Hepatocyte (in vitro differentiated cells): ENCODE data around the gene INF2. TPM values are rescaled to one million over a fixed set of nuclear protein-coding genes. Genes with fewer than 3 reads are reported as not detected.
A peak's percentile ranks its signal among the peaks of the same experiment; 100 is the strongest.

Experiments used
- DNase-seq: peaks from one replicate; pipeline ENCODE4 v3.0.0-alpha.2; 2016; ENCODE audit warnings: low spot score
- H2AFZ ChIP-seq: fragments of 200-600 bp; sonication (generic); 2 replicates; pipeline ENCODE4 v1.6.0; 2016; ENCODE audit warnings: antibody characterized with exemption, mild to moderate bottlenecking
- H3K27ac ChIP-seq: fragments of 200-600 bp; sonication (generic); 2 replicates; pipeline ENCODE4 v1.5.1; 2016; ENCODE audit warnings: mild to moderate bottlenecking
- H3K27me3 ChIP-seq: fragments of 200-600 bp; sonication (generic); 2 replicates; pipeline ENCODE4 v1.6.1; 2016
- H3K36me3 ChIP-seq: fragments of 200-600 bp; sonication (generic); replicated peaks from 2 replicates; pipeline ENCODE4 v1.5.1; 2016; ENCODE audit warnings: low read depth; ENCODE audit not compliant: insufficient read depth
- H3K4me1 ChIP-seq: fragments of 200-600 bp; sonication (generic); 2 replicates; pipeline ENCODE4 v1.5.1; 2016; ENCODE audit warnings: mild to moderate bottlenecking, moderate library complexity; ENCODE audit not compliant: insufficient read depth
- H3K4me2 ChIP-seq: fragments of 200-600 bp; sonication (generic); 2 replicates; pipeline ENCODE4 v1.6.0; 2016
- H3K4me3 ChIP-seq: fragments of 200-600 bp; sonication (generic); 2 replicates; pipeline ENCODE4 v1.5.1; 2016; ENCODE audit warnings: mild to moderate bottlenecking
- H3K79me2 ChIP-seq: fragments of 200-600 bp; sonication (generic); 2 replicates; pipeline ENCODE4 v1.6.0; 2017; ENCODE audit warnings: mild to moderate bottlenecking
- H3K9me2 ChIP-seq: fragments of 200-600 bp; sonication (generic); replicated peaks from 2 replicates; pipeline ENCODE4 v1.6.0; 2017; ENCODE audit warnings: mild to moderate bottlenecking; ENCODE audit not compliant: insufficient read depth
- H3K9me3 ChIP-seq: fragments of 200-600 bp; sonication (generic); 2 replicates; pipeline ENCODE4 v1.5.1; 2016; ENCODE audit warnings: low read depth, mild to moderate bottlenecking
- H4K20me1 ChIP-seq: fragments of 200-600 bp; sonication (generic); 2 replicates; pipeline ENCODE4 v1.6.0; 2016; ENCODE audit warnings: mild to moderate bottlenecking; ENCODE audit not compliant: insufficient read depth, poor library complexity, severe bottlenecking
- CTCF ChIP-seq: fragments of 200-600 bp; sonication (generic); IDR thresholded peaks from 2 replicates; pipeline ENCODE4 v1.5.1; 2016; ENCODE audit warnings: antibody characterized with exemption, mild to moderate bottlenecking; ENCODE audit not compliant: poor library complexity
- EZH2 ChIP-seq: fragments of 200-600 bp; sonication (generic); IDR thresholded peaks from 2 replicates; pipeline ENCODE4 v1.6.1; 2016; ENCODE audit warnings: antibody characterized with exemption, mild to moderate bottlenecking, borderline replicate concordance
- EZH2phosphoT487 ChIP-seq: fragments of 200-600 bp; sonication (generic); IDR thresholded peaks from one replicate; pipeline ENCODE4 v1.6.1; 2018; ENCODE audit warnings: antibody characterized with exemption, mild to moderate bottlenecking, low read depth, moderate library complexity; ENCODE audit not compliant: unreplicated experiment, severe bottlenecking
- WGBS: methylation state at CpG from one replicate; pipeline ENCODE4 v1.1.6; 2016; ENCODE audit warnings: low lambda C conversion rate; ENCODE audit errors: missing lambda C conversion rate; 5-methylcytosine and 5-hydroxymethylcytosine counted together
- polyA plus RNA-seq: library from polyadenylated mRNA; unstranded; fragments of >200 nt; fragmentation: Nextera tagmentation; extraction: Ambion mirVana; gene quantifications from 2 replicates; pipeline ENCODE4 v1.2.1, GENCODE V29; 2016
- total RNA-seq: library from RNA; depleted of rRNA; stranded (reverse); fragments of >200 nt; gene quantifications from 2 replicates; pipeline ENCODE4 v1.2.3, GENCODE V29; 2014

INF2 gene
- total and polyA plus RNA-seq, 2 experiments from 2014 or later = 23.8 to 31.6 TPM

DNA sequence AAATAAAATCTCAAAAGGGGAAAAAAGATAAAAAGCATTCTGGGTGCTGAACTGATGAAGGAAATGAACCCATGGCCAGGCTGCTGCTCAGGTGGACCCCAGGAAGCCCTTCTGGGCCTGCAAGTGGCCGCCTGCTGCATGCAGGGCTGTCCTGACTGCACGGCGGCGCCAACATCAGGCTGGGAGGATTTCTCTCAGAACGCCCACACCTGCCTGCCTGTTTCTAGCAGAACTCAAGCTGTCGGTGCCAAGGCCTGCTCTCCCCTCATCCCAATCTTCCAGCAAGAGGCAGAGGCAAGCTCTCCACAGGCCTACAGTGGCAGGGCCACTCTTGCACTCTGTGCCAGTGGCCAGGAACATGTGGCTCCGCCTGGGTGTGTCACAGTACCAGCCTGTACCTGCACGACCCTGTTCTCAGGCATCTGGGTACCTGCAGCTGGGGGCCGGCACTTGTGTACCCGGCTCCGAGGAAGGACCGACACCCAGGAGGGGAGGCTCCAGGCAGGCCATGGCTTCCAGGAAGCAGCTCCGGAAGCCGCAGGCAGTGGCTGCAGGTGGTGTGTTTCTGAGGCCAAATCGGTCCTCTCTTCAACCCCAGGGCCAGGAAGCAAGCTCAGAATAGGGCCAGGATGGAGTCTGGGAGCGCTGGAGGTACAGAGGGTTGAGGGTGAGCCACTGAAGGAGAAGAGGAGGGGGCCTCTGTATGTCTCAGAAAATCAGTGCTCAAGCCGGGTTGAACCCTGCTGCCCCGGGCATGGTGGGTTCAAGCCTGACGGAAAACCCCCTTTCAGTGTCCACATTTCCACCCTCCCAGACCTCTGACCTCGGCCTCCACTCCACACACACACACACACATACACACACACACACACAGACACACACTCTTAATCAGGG is 2.5 kb upstream of the INF2 start:
- Histone ChIP-seq H3K27ac (peak overlapping the region; percentile 97), H3K4me3 (no peak overlapping the region), H3K9me2 (no peaks in the 10 kb centered on the region), H3K9me3 (no peaks in the 10 kb centered on the region), H3K79me2 (peaks cover 24% of the 10 kb centered on the region), H2AFZ (no peak overlapping the region), H3K27me3 (no peaks in the 10 kb centered on the region), H4K20me1 (peaks cover 13% of the 10 kb centered on the region), H3K4me1 (peaks cover 47% of the 10 kb centered on the region), H3K36me3 (no peaks in the 10 kb centered on the region), H3K4me2 (peak overlapping the region; percentile 96)
- DNase-seq = no peak
- no peak for TF ChIP-seq EZH2phosphoT487
- no peak for TF ChIP-seq CTCF
- TF ChIP-seq EZH2 = no peak
- 86% methylated on average over 20 of the region's 20 CpGs for WGBS

- WGBS = 32% methylated on average over 30 of the region's 31 CpGs
- Histone ChIP-seq H3K9me2 (no peaks in the 10 kb centered on the region), H3K4me1 (peaks cover 37% of the 10 kb centered on the region), H2AFZ (no peak overlapping the region), H3K9me3 (no peaks in the 10 kb centered on the region), H3K4me2 (peak overlapping the region; percentile 96), H3K36me3 (no peaks in the 10 kb centered on the region), H3K27ac (peak overlapping the region; percentile 97), H3K4me3 (no peak overlapping the region), H3K79me2 (peaks cover 33% of the 10 kb centered on the region), H4K20me1 (peaks cover 19% of the 10 kb centered on the region), H3K27me3 (no peaks in the 10 kb centered on the region)
- TF ChIP-seq EZH2 (no peak), CTCF (no peak), EZH2phosphoT487 (no peak)
- DNase-seq = peak; percentile 91
These were observed 1.6 kb upstream of the INF2 start for GRCh38 chr14:104687601-104688504.

GRCh38 chr14:104688505-104689108 is 811 bp upstream of the INF2 start:
- peaks cover 36% of the 10 kb centered on the region for H3K4me1 ChIP-seq

More at GRCh38 chr14:104688505-104689108, 811 bp upstream of the INF2 start:
- WGBS = 54% methylated on average over 24 of the region's 24 CpGs
- Histone ChIP-seq H3K27ac (peak overlapping the region; percentile 97), H3K27me3 (no peaks in the 10 kb centered on the region), H3K4me2 (peak overlapping the region; percentile 96), H3K4me3 (no peak overlapping the region), H3K9me2 (no peaks in the 10 kb centered on the region), H4K20me1 (peaks cover 22% of the 10 kb centered on the region), H2AFZ (peak overlapping the region; percentile 67), H3K79me2 (peaks cover 41% of the 10 kb centered on the region), H3K9me3 (no peaks in the 10 kb centered on the region), H3K36me3 (no peaks in the 10 kb centered on the region)
- DNase-seq = peak; percentile 57
- TF ChIP-seq EZH2phosphoT487 = no peak
- TF ChIP-seq CTCF = no peak
- TF ChIP-seq EZH2 = no peak
